Right lobe of liver (tissue), 4 donors: ENCODE results near the gene ZSWIM1.

ENCODE experiments used
- POLR2A ChIP-seq: fragments of 450-650 bp; IDR thresholded peaks from one replicate; pipeline ENCODE4 v1.6.1; 2017; ENCODE audit warnings: antibody characterized with exemption, mild to moderate bottlenecking
- TF ChIP-seq, protein P1 (sequence below), 4 donors: fragments of 200-600 bp in 3 of 4; fragments of 450-650 bp in 1 of 4; IDR thresholded peaks; one replicate each; pipeline versions ENCODE4 v1.5.1 to v1.8.0; 2016 to 2022; ENCODE audit warnings: antibody characterized with exemption in 4 of 4, mild to moderate bottlenecking in 2 of 4
- donor health status: DM: no; HTN: no; CAD: no.
- donor health status: DM: no; HTN: no; CAD: no.
- donor health status: DM: no; HTN: yes; CAD: no.

DNA sequence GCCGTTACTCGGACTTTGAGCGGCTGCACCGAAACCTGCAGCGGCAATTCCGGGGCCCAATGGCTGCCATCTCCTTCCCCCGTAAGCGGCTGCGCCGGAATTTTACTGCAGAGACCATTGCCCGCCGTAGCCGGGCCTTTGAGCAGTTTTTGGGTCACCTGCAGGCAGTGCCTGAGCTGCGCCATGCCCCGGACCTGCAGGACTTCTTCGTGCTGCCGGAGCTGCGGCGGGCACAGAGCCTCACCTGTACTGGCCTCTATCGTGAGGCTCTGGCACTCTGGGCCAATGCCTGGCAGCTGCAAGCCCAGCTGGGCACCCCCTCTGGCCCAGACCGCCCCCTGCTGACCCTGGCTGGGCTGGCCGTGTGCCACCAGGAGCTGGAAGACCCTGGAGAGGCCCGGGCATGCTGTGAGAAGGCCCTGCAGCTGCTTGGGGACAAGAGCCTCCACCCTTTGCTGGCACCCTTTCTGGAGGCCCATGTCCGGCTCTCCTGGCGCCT is 40.3 kb upstream of the ZSWIM1 start:
- no peak for TF ChIP-seq POLR2A
- TF ChIP-seq, protein P1, sequence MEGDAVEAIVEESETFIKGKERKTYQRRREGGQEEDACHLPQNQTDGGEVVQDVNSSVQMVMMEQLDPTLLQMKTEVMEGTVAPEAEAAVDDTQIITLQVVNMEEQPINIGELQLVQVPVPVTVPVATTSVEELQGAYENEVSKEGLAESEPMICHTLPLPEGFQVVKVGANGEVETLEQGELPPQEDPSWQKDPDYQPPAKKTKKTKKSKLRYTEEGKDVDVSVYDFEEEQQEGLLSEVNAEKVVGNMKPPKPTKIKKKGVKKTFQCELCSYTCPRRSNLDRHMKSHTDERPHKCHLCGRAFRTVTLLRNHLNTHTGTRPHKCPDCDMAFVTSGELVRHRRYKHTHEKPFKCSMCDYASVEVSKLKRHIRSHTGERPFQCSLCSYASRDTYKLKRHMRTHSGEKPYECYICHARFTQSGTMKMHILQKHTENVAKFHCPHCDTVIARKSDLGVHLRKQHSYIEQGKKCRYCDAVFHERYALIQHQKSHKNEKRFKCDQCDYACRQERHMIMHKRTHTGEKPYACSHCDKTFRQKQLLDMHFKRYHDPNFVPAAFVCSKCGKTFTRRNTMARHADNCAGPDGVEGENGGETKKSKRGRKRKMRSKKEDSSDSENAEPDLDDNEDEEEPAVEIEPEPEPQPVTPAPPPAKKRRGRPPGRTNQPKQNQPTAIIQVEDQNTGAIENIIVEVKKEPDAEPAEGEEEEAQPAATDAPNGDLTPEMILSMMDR (IDR thresholded peaks at IDR 0.05) = no peak
